H9 (cell line): Measurements from ENCODE around the gene PLAC9. TPM values are rescaled to one million over a fixed set of nuclear protein-coding genes. Genes with fewer than 3 reads are reported as not detected.

Source experiments
- DNase-seq: peaks from one replicate; pipeline ENCODE4 v3.0.0-alpha.2; 2017
- H2AFZ ChIP-seq: one replicate; pipeline ENCODE4 v1.6.1; 2013; ENCODE audit warnings: mild to moderate bottlenecking, low read length, control low read depth, moderate library complexity
- H2AK5ac ChIP-seq: 2 replicates; pipeline ENCODE4 v1.6.1; 2013; ENCODE audit warnings: low read length, control low read depth, mixed read lengths; ENCODE audit not compliant: insufficient read length
- H2BK120ac ChIP-seq: one replicate; pipeline ENCODE4 v1.6.1; 2013; ENCODE audit warnings: low read depth, mild to moderate bottlenecking, low read length, control low read depth, inconsistent platforms; ENCODE audit not compliant: poor library complexity, severe bottlenecking
- H2BK12ac ChIP-seq: 2 replicates; pipeline ENCODE4 v1.6.1; 2013; ENCODE audit warnings: low read length, control low read depth, mixed read lengths, low read depth; ENCODE audit not compliant: insufficient read length
- H2BK15ac ChIP-seq: 2 replicates; pipeline ENCODE4 v1.6.1; 2013; ENCODE audit warnings: low read depth, low read length, control low read depth
- H2BK20ac ChIP-seq: one replicate; pipeline ENCODE4 v1.6.1; 2013; ENCODE audit warnings: low read depth, mild to moderate bottlenecking, low read length, control low read depth, inconsistent platforms; ENCODE audit not compliant: poor library complexity, severe bottlenecking
- H2BK5ac ChIP-seq: 2 replicates; pipeline ENCODE4 v1.6.1; 2013; ENCODE audit warnings: low read length, control low read depth, mixed read lengths; ENCODE audit not compliant: insufficient read length
- H3K14ac ChIP-seq: 2 replicates; pipeline ENCODE4 v1.6.1; 2013; ENCODE audit warnings: low read length, control low read depth; ENCODE audit not compliant: insufficient read depth
- H3K18ac ChIP-seq: 2 replicates; pipeline ENCODE4 v1.6.1; 2013; ENCODE audit warnings: low read depth, mild to moderate bottlenecking, mixed read lengths, low read length, control low read depth; ENCODE audit not compliant: insufficient read length
- H3K23ac ChIP-seq: 2 replicates; pipeline ENCODE4 v1.6.1; 2013; ENCODE audit warnings: low read length, control low read depth, mixed read lengths, low read depth; ENCODE audit not compliant: insufficient read length
- H3K23me2 ChIP-seq: 2 replicates; pipeline ENCODE4 v1.6.1; 2013; ENCODE audit warnings: low read depth, mild to moderate bottlenecking, mixed read lengths, low read length, control low read depth; ENCODE audit not compliant: insufficient read length, poor library complexity, severe bottlenecking
- H3K27ac ChIP-seq: 2 replicates; pipeline ENCODE4 v1.5.1; 2013; ENCODE audit warnings: low read length, control low read depth, mixed read lengths, low read depth; ENCODE audit not compliant: insufficient read length
- H3K27me3 ChIP-seq: 2 replicates; pipeline ENCODE4 v1.6.1; 2013; ENCODE audit warnings: low read length, control low read depth, inconsistent platforms; ENCODE audit not compliant: insufficient read depth
- H3K4ac ChIP-seq: 2 replicates; pipeline ENCODE4 v1.6.1; 2013; ENCODE audit warnings: low read depth, mild to moderate bottlenecking, control low read depth, inconsistent platforms, low read length, moderate library complexity
- H3K4me1 ChIP-seq: 2 replicates; pipeline ENCODE4 v1.6.1; 2013; ENCODE audit warnings: low read length, control low read depth, inconsistent platforms; ENCODE audit not compliant: insufficient read depth
- H3K4me2 ChIP-seq: 2 replicates; pipeline ENCODE4 v1.6.1; 2013; ENCODE audit warnings: low read length, control low read depth, mixed read lengths; ENCODE audit not compliant: insufficient read length, insufficient read depth
- H3K56ac ChIP-seq: 2 replicates; pipeline ENCODE4 v1.6.1; 2013; ENCODE audit warnings: low read depth, mild to moderate bottlenecking, mixed read lengths, low read length, control low read depth; ENCODE audit not compliant: insufficient read length
- H3K79me1 ChIP-seq: 2 replicates; pipeline ENCODE4 v1.6.1; 2013; ENCODE audit warnings: low read depth, mild to moderate bottlenecking, moderate library complexity, low read length, control low read depth, inconsistent platforms; ENCODE audit not compliant: insufficient read depth, poor library complexity, severe bottlenecking
- H3K79me2 ChIP-seq: 2 replicates; pipeline ENCODE4 v1.6.1; 2013; ENCODE audit warnings: low read length, control low read depth, inconsistent platforms; ENCODE audit not compliant: insufficient read depth
- H3K9ac ChIP-seq: 2 replicates; pipeline ENCODE4 v1.6.1; 2013; ENCODE audit warnings: low read length, control low read depth, mixed read lengths; ENCODE audit not compliant: insufficient read length; ENCODE audit errors: extremely low read depth
- H3K9me3 ChIP-seq: one replicate; pipeline ENCODE4 v1.6.1; 2013; ENCODE audit warnings: low read depth, low read length, inconsistent platforms; ENCODE audit not compliant: control insufficient read depth
- H3T11ph ChIP-seq: one replicate; pipeline ENCODE4 v1.6.1; 2013; ENCODE audit warnings: mild to moderate bottlenecking, low read length, control low read depth, inconsistent platforms
- H4K20me1 ChIP-seq: one replicate; pipeline ENCODE4 v1.6.1; 2013; ENCODE audit not compliant: control insufficient read depth, insufficient read length, insufficient read depth
- H4K5ac ChIP-seq: 2 replicates; pipeline ENCODE4 v1.6.1; 2013; ENCODE audit warnings: low read depth, mild to moderate bottlenecking, mixed read lengths, low read length, control low read depth; ENCODE audit not compliant: insufficient read length
- H4K8ac ChIP-seq: replicated peaks from 2 replicates; pipeline ENCODE4 v1.6.1; 2013; ENCODE audit warnings: low read length, control low read depth, mixed read lengths, low read depth; ENCODE audit not compliant: insufficient read length
- H4K91ac ChIP-seq: 2 replicates; pipeline ENCODE4 v1.6.1; 2013; ENCODE audit warnings: low read depth, mild to moderate bottlenecking, moderate library complexity, mixed read lengths, low read length, control low read depth; ENCODE audit not compliant: insufficient read length
- H3K27ac Mint-ChIP-seq, 3 experiments: 2 replicates in 2 of 3; 3 replicates in 1 of 3; pipeline ENCODE4 v1.8.0; 2020 to 2021; ENCODE audit warnings: mixed read lengths in 3 of 3, mild to moderate bottlenecking in 1 of 3, moderate library complexity in 1 of 3
- H3K27me3 Mint-ChIP-seq: 2 replicates; pipeline ENCODE4 v1.8.0; 2021; ENCODE audit warnings: low read depth, mild to moderate bottlenecking, moderate library complexity, mixed read lengths
- H3K36me3 Mint-ChIP-seq, 3 experiments: 2 replicates in 2 of 3; 3 replicates in 1 of 3; pipeline ENCODE4 v1.8.0; 2020 to 2021; ENCODE audit warnings: low read depth in 3 of 3, mixed read lengths in 3 of 3; ENCODE audit not compliant: insufficient read depth in 1 of 3
- H3K4me1 Mint-ChIP-seq, 2 experiments: 2 replicates each; pipeline ENCODE4 v1.8.0; 2020; ENCODE audit warnings: mixed read lengths in 2 of 2
- H3K4me3 Mint-ChIP-seq, 2 experiments: 2 replicates in 1 of 2; 3 replicates in 1 of 2; pipeline ENCODE4 v1.8.0; 2020 to 2021; ENCODE audit warnings: mild to moderate bottlenecking in 2 of 2, mixed read lengths in 2 of 2, moderate library complexity in 1 of 2
- H3K9me3 Mint-ChIP-seq, 2 experiments: 2 replicates in 1 of 2; 3 replicates in 1 of 2; pipeline ENCODE4 v1.8.0; 2020; ENCODE audit warnings: mild to moderate bottlenecking in 2 of 2, mixed read lengths in 2 of 2, moderate library complexity in 1 of 2
- CTCF ChIP-seq: fragments of 200-600 bp; sonication (generic); conservative IDR thresholded peaks from 3 replicates; pipeline ENCODE4 v1.8.0; 2021; ENCODE audit warnings: antibody characterized with exemption, mild to moderate bottlenecking
- WGBS: extraction: QIAGEN DNeasy Blood & Tissue Kit; methylation state at CpG from one replicate; pipeline ENCODE4 v1.1.7; 2013; ENCODE audit warnings: missing lambda C conversion rate, low lambda C conversion rate, mixed read lengths; ENCODE audit not compliant: insufficient read length; ENCODE audit errors: extremely low coverage; 5-methylcytosine and 5-hydroxymethylcytosine counted together
- total RNA-seq: library from RNA; stranded (reverse); gene quantifications from 2 replicates; pipeline ENCODE4 v1.2.1, GENCODE V29; 2021

The PLAC9 gene
- total RNA-seq, 1 experiment from 2014 or later: 4.3 TPM

GRCh38 chr10:80183436-80183835, 50.9 kb downstream of the PLAC9 start:
- no peak overlapping the region for H2BK120ac ChIP-seq
- WGBS: no CpG with 5 or more reads among the region's 4 CpGs
- no peak overlapping the region for H3K4me3 Mint-ChIP-seq
- H3K23me2 ChIP-seq: no peaks in the 10 kb centered on the region
- peaks cover 3% of the 10 kb centered on the region for H3K79me1 ChIP-seq
- no peaks in the 10 kb centered on the region for H3K79me2 ChIP-seq
- no peak for TF ChIP-seq CTCF
- H3T11ph ChIP-seq: no peak overlapping the region
- 0 out of 2 replicates have a peak, but pooled peaks cover 2% of the 10 kb centered on the region for H3K4me1 ChIP-seq
- H2AK5ac ChIP-seq: no peak overlapping the region
- no peak overlapping the region for H3K9ac ChIP-seq
- DNase-seq: no peak
- no peak overlapping the region for H2BK5ac ChIP-seq
- no peak overlapping the region for H3K23ac ChIP-seq
- no peak overlapping the region for H4K5ac ChIP-seq
- no peak overlapping the region for H2AFZ ChIP-seq
- no peak overlapping the region for H2BK20ac ChIP-seq
- H2BK12ac ChIP-seq: no peak overlapping the region
- no peak overlapping the region for H4K91ac ChIP-seq
- peaks cover 0 to 2% (median 0%) of the 10 kb centered on the region in 3 experiments; a peak in 1 of 7 replicates for H3K36me3 Mint-ChIP-seq
- H3K27ac Mint-ChIP-seq: no peak overlapping the region
- H4K20me1 ChIP-seq: no peaks in the 10 kb centered on the region
- H3K9me3 Mint-ChIP-seq: no peaks in the 10 kb centered on the region
- H3K18ac ChIP-seq: no peak overlapping the region
- H4K8ac ChIP-seq: no peak overlapping the region
- no peak overlapping the region for H3K56ac ChIP-seq
- H3K27me3 ChIP-seq: no peaks in the 10 kb centered on the region
- no peak overlapping the region for H3K4ac ChIP-seq
- H3K14ac ChIP-seq: no peak overlapping the region; the same call in 1 of the 2 replicates
- no peaks in the 10 kb centered on the region for H3K27me3 Mint-ChIP-seq
- peaks cover 3 to 31% of the 10 kb centered on the region in 2 experiments; a peak in 3 of 4 replicates for H3K4me1 Mint-ChIP-seq
- H3K4me2 ChIP-seq: no peak overlapping the region
- H2BK15ac ChIP-seq: no peak overlapping the region
- no peak overlapping the region for H3K27ac ChIP-seq
- H3K9me3 ChIP-seq: no peaks in the 10 kb centered on the region
